B cell (primary cell): ENCODE results near the gene CTCFL. TPM values are rescaled to one million over a fixed set of nuclear protein-coding genes. Genes with fewer than 3 reads are reported as not detected.

Experiments
- ATAC-seq: fragments of 200-7000 bp; cut with Tn5 transposase; one replicate; pipeline ENCODE4 v1.10.0; 2021; ENCODE audit warnings: low read depth, mild to moderate bottlenecking, moderate number of reproducible peaks, moderate library complexity
- CTCF ChIA-PET: fragments of 350-600 bp; sonication (Branson Sonifier 250); formaldehyde crosslinking; loops from one replicate; lab custom pipeline; 2021; ENCODE audit warnings: antibody characterized with exemption, inconsistent platforms; lab: Charles Lee
- POLR2A ChIA-PET: fragments of 350-600 bp; sonication (Branson Sonifier 250); formaldehyde crosslinking; loops from one replicate; lab custom pipeline; 2021; ENCODE audit warnings: antibody characterized with exemption; lab: Charles Lee
- DNase-seq: peaks from one replicate; pipeline ENCODE4 v3.0.0; 2013
- H2AFZ ChIP-seq: 2 replicates; pipeline ENCODE4 v1.6.1; 2012; ENCODE audit warnings: mild to moderate bottlenecking, low read depth, low read length; ENCODE audit not compliant: insufficient read depth, poor library complexity, severe bottlenecking
- H3K27ac ChIP-seq, 2 donors: 1 replicate in 1 of 2; 2 replicates in 1 of 2; pipeline ENCODE4 v1.5.1; 2012 to 2013; ENCODE audit warnings: low read length in 2 of 2, mild to moderate bottlenecking in 2 of 2, moderate library complexity in 1 of 2
- H3K27me3 ChIP-seq, 4 experiments: fragments of 200-600 bp in 1 of 4; sonication (generic) in 1 of 4; replicated peaks in 1 of 4; 1 replicate in 2 of 4; 2 replicates in 2 of 4; pipeline versions ENCODE4 v1.6.1 to v1.7.0; 2013 to 2016; ENCODE audit warnings: low read length in 3 of 4, mild to moderate bottlenecking in 2 of 4, mixed read lengths in 1 of 4, moderate library complexity in 1 of 4; ENCODE audit not compliant: insufficient read depth in 4 of 4, control insufficient read depth in 3 of 4; ENCODE audit errors: control extremely low read depth in 1 of 4
- H3K36me3 ChIP-seq, 2 experiments: replicated peaks in 1 of 2; 1 replicate in 1 of 2; 2 replicates in 1 of 2; pipeline versions ENCODE4 v1.6.1 to v1.7.1; 2013; ENCODE audit warnings: low read length in 1 of 2; ENCODE audit not compliant: insufficient read depth in 2 of 2, control insufficient read depth in 1 of 2; ENCODE audit errors: control extremely low read depth in 1 of 2, extremely low read depth in 1 of 2
- H3K4me1 ChIP-seq, 2 donors: fragments of 200-600 bp in 1 of 2; sonication (generic) in 1 of 2; 1 replicate in 1 of 2; 2 replicates in 1 of 2; pipeline versions ENCODE4 v1.5.1 to v1.6.1; 2013 to 2017; ENCODE audit warnings: low read length in 2 of 2; ENCODE audit not compliant: control insufficient read depth in 2 of 2, insufficient read depth in 2 of 2
- H3K4me2 ChIP-seq: replicated peaks from 2 replicates; pipeline ENCODE3; 2012; ENCODE audit warnings: mild to moderate bottlenecking, low read depth, low read length; ENCODE audit not compliant: poor library complexity, severe bottlenecking
- H3K4me3 ChIP-seq, 5 experiments: fragments of 200-600 bp in 1 of 5; sonication (generic) in 1 of 5; 1 replicate in 3 of 5; 2 replicates in 2 of 5; pipeline versions ENCODE4 v1.5.1 to v1.7.0; 2011 to 2016; ENCODE audit warnings: low read length in 4 of 5, mild to moderate bottlenecking in 4 of 5, low read depth in 2 of 5, control low read depth in 1 of 5, moderate library complexity in 1 of 5; ENCODE audit not compliant: insufficient read depth in 1 of 5; ENCODE audit errors: control extremely low read depth in 1 of 5, extremely low read depth in 1 of 5
- H3K79me2 ChIP-seq: fragments of 200-600 bp; sonication (generic); one replicate; pipeline ENCODE4 v1.6.0; 2016; ENCODE audit warnings: low read length; ENCODE audit not compliant: control insufficient read depth, insufficient read depth
- H3K9ac ChIP-seq: fragments of 200-600 bp; sonication (generic); 2 replicates; pipeline ENCODE4 v1.6.1; 2017; ENCODE audit warnings: mild to moderate bottlenecking, low read length, moderate library complexity
- H3K9me3 ChIP-seq, 3 donors: one replicate each; pipeline versions ENCODE4 v1.6.1 to v1.7.1; 2013; ENCODE audit warnings: low read length in 2 of 3; ENCODE audit not compliant: control insufficient read depth in 2 of 3, insufficient read depth in 1 of 3; ENCODE audit errors: control extremely low read depth in 1 of 3
- H4K20me1 ChIP-seq: 2 replicates; pipeline ENCODE4 v1.6.0; 2012; ENCODE audit warnings: mild to moderate bottlenecking, low read length; ENCODE audit not compliant: insufficient read depth, control insufficient read depth, poor library complexity, severe bottlenecking
- H3K27ac Mint-ChIP-seq: one replicate; pipeline ENCODE4 v1.8.0; 2021; ENCODE audit warnings: mixed read lengths
- H3K27me3 Mint-ChIP-seq: one replicate; pipeline ENCODE4 v1.8.0; 2021; ENCODE audit warnings: mixed read lengths
- H3K4me1 Mint-ChIP-seq: one replicate; pipeline ENCODE4 v1.8.0; 2021; ENCODE audit warnings: mixed read lengths
- H3K4me3 Mint-ChIP-seq: one replicate; pipeline ENCODE4 v1.8.0; 2021; ENCODE audit warnings: mixed read lengths
- H3K9me3 Mint-ChIP-seq: one replicate; pipeline ENCODE4 v1.8.0; 2022; ENCODE audit warnings: mixed read lengths; ENCODE audit not compliant: insufficient read depth
- EZH2 ChIP-seq: IDR thresholded peaks from 2 replicates; pipeline ENCODE4 v1.6.1; 2012; ENCODE audit warnings: borderline replicate concordance, low read depth, mild to moderate bottlenecking, moderate library complexity, low read length; ENCODE audit not compliant: insufficient read depth, poor library complexity, severe bottlenecking
- WGBS: methylation state at CpG from one replicate; pipeline ENCODE4 v1.1.5; 2013; ENCODE audit warnings: missing lambda C conversion rate; ENCODE audit not compliant: insufficient coverage; 5-methylcytosine and 5-hydroxymethylcytosine counted together
- intact Hi-C: fragments of 100-400 bp; cut with micrococcal nuclease; formaldehyde crosslinking; loops from one replicate; pipeline ENCODE4 v1.10.0; 2022
- polyA plus RNA-seq: library from polyadenylated mRNA; depleted of rRNA; stranded (reverse); fragments of >200 nt; gene quantifications from 2 replicates; pipeline ENCODE4 v1.2.3, GENCODE V29; 2012
- total RNA-seq, 2 donors: library from RNA; stranded (reverse); fragments of 120-200 nt in 1 of 2; gene quantifications; 1 replicate in 1 of 2; 2 replicates in 1 of 2; pipeline versions ENCODE4 v1.2.3 to v1.2.4, GENCODE V29; 2013 to 2022
- TF ChIP-seq, protein P1 (sequence below): fragments of 200-600 bp; IDR thresholded peaks from one replicate; pipeline ENCODE4 v1.8.0; 2022; ENCODE audit warnings: antibody characterized with exemption, mild to moderate bottlenecking

The CTCFL gene
- total and polyA plus RNA-seq, 2 donors (not counting 1 experiment from before 2014, with no cell fraction given) = not detected

DNA sequence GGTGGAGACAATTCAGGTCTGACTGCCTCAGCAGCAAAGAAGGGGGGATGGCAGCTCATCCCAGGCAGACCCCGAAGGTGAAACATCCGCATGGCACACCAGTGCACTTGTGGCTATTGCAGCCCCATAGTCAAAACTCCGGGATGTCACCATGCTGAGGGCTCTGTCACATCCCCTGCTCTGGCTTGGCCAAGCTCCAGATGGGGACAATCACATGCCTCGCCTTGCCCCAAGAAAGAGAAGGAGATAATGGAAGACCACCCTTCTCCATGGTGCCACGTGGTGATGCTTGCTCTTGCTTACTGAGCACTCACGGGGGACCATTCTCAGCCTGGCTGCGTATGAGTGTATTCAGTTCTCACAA lies 73.5 kb downstream of the CTCFL start:
- peak overlapping the region in 1 of 5 experiments; percentile 36 for H3K4me3 ChIP-seq
- peak overlapping the region in 1 of 2 donors; percentile 50 for H3K27ac ChIP-seq
- H3K27me3 Mint-ChIP-seq = no peaks in the 10 kb centered on the region
- ATAC-seq (no peak), DNase-seq (no peak)
- 78% methylated on average over 6 of the region's 7 CpGs for WGBS
- intact Hi-C loops = loop anchor here (2.0 kb wide), 2 partner anchors 29 to 43 kb away; no protein-coding TSS in a partner anchor
- ChIA-PET POLR2A (interaction anchor here (1.5 to 2.0 kb wide), 3 partner anchors 18 to 59 kb away, joined by 5 to 8 read pairs (median 5); no protein-coding TSS in a partner anchor), CTCF (interaction anchor here (1.2 to 2.1 kb wide), 3 partner anchors 22 to 31 kb away, joined by 3 to 11 read pairs (median 5); no protein-coding TSS in a partner anchor)
- H4K20me1 ChIP-seq = no peaks in the 10 kb centered on the region
- H3K4me3 Mint-ChIP-seq = peak overlapping the region; percentile 86
- no peaks in the 10 kb centered on the region for H3K36me3 ChIP-seq
- TF ChIP-seq, protein P1, sequence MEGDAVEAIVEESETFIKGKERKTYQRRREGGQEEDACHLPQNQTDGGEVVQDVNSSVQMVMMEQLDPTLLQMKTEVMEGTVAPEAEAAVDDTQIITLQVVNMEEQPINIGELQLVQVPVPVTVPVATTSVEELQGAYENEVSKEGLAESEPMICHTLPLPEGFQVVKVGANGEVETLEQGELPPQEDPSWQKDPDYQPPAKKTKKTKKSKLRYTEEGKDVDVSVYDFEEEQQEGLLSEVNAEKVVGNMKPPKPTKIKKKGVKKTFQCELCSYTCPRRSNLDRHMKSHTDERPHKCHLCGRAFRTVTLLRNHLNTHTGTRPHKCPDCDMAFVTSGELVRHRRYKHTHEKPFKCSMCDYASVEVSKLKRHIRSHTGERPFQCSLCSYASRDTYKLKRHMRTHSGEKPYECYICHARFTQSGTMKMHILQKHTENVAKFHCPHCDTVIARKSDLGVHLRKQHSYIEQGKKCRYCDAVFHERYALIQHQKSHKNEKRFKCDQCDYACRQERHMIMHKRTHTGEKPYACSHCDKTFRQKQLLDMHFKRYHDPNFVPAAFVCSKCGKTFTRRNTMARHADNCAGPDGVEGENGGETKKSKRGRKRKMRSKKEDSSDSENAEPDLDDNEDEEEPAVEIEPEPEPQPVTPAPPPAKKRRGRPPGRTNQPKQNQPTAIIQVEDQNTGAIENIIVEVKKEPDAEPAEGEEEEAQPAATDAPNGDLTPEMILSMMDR = no peak
- TF ChIP-seq EZH2 = no peak
- peak overlapping the region; percentile 52 for H3K9ac ChIP-seq
- H3K9me3 Mint-ChIP-seq = no peaks in the 10 kb centered on the region
- no peaks in the 10 kb centered on the region for H3K27me3 ChIP-seq
- H3K27ac Mint-ChIP-seq = peak overlapping the region; percentile 70
- peak overlapping the region; percentile 78 for H3K4me2 ChIP-seq
- H3K4me1 Mint-ChIP-seq = peaks cover 65% of the 10 kb centered on the region
- H3K4me1 ChIP-seq = peaks cover 38 to 59% of the 10 kb centered on the region in 2 donors
- peak overlapping the region; percentile 32 for H2AFZ ChIP-seq
- no peaks in the 10 kb centered on the region for H3K9me3 ChIP-seq
- H3K79me2 ChIP-seq = no peaks in the 10 kb centered on the region

DNA sequence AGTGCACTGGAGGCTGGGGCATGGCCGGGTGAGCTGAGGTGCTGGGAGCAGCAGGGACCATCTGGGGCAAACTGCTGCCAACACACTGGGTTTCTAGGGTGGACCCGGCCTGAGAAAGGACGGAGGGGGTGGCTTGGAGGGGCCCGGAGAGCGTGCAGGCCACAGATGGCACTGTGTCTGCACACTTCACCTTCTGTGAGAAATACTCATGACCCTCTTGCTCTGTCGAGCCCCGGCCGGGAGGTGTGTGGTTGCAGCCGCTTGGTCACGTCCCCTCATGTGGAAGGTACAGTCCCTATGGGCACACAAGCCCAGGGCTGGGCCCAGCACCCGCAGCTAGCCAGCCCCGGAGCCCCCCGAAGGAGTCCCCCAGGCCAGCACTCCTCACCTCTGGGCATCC lies 74.0 kb downstream of the CTCFL start:
- peak overlapping the region; percentile 15 to 48 (median 36) for H3K4me3 ChIP-seq
- H3K27ac Mint-ChIP-seq = peak overlapping the region; percentile 73
- H3K36me3 ChIP-seq = no peaks in the 10 kb centered on the region
- ATAC-seq (peak; percentile 23), DNase-seq (no peak)
- CTCF ChIA-PET = interaction anchor here (1.0 to 2.1 kb wide), 6 partner anchors 19 to 32 kb away, joined by 3 to 11 read pairs (median 4); no protein-coding TSS in a partner anchor
- no peaks in the 10 kb centered on the region for H4K20me1 ChIP-seq
- peak overlapping the region; percentile 32 for H2AFZ ChIP-seq
- H3K4me1 ChIP-seq = peaks cover 38 to 59% of the 10 kb centered on the region in 2 donors
- H3K27me3 Mint-ChIP-seq = no peaks in the 10 kb centered on the region
- peaks cover 64% of the 10 kb centered on the region for H3K4me1 Mint-ChIP-seq
- H3K4me2 ChIP-seq = peak overlapping the region; percentile 78
- peak overlapping the region; percentile 86 for H3K4me3 Mint-ChIP-seq
- peak overlapping the region; percentile 50 for H3K27ac ChIP-seq
- no peaks in the 10 kb centered on the region for H3K79me2 ChIP-seq
- POLR2A ChIA-PET = interaction anchor here (0.8 to 2.0 kb wide), 6 partner anchors 18 to 60 kb away, joined by 4 to 8 read pairs (median 4); no protein-coding TSS in a partner anchor
- H3K27me3 ChIP-seq = no peaks in the 10 kb centered on the region
- peak overlapping the region; percentile 52 for H3K9ac ChIP-seq
- peaks cover 0 to 2% (median 2%) of the 10 kb centered on the region in 3 donors for H3K9me3 ChIP-seq
- TF ChIP-seq EZH2 = no peak
- TF ChIP-seq, protein P1 = no peak
- intact Hi-C loops = loop anchor here (1.0 to 2.0 kb wide), 4 partner anchors 18 to 53 kb away; no protein-coding TSS in a partner anchor
- 4% methylated on average over 12 of the region's 13 CpGs for WGBS
- no peaks in the 10 kb centered on the region for H3K9me3 Mint-ChIP-seq
